GM18907 (cell line): ENCODE data around the gene DRC1.

Source experiments
- ATAC-seq: cut with Tn5 transposase; IDR thresholded peaks from one replicate; pipeline ENCODE4 v1.9.1; 2021; ENCODE audit warnings: mild to moderate bottlenecking, moderate library complexity; ENCODE audit not compliant: unreplicated experiment

The DRC1 gene

GRCh38 chr2:26489213-26489850 is 87.6 kb downstream of the DRC1 start:
- no peak for ATAC-seq

- ATAC-seq, result no peak
These were observed 89.9 kb downstream of the DRC1 start for GRCh38 chr2:26491563-26492167.

GRCh38 chr2:26492749-26493515 is 91.2 kb downstream of the DRC1 start:
- ATAC-seq, result no peak

- no peak for ATAC-seq
These were observed 91.8 kb downstream of the DRC1 start for GRCh38 chr2:26493566-26493965.

GRCh38 chr2:26494199-26494598 is 92.5 kb downstream of the DRC1 start:
- ATAC-seq, result no peak

- ATAC-seq, result no peak
These were observed 93.2 kb downstream of the DRC1 start for GRCh38 chr2:26494891-26495290.

- ATAC-seq, result no peak
These were observed 94.1 kb downstream of the DRC1 start for GRCh38 chr2:26495705-26496297.

GRCh38 chr2:26500406-26500805 is 98.7 kb downstream of the DRC1 start:
- ATAC-seq, result no peak

GRCh38 chr2:26503231-26503880 is 101.6 kb downstream of the DRC1 start:
- ATAC-seq, result no peak

GRCh38 chr2:26504002-26504401 is 102.3 kb downstream of the DRC1 start:
- ATAC-seq, result no peak

- no peak for ATAC-seq
These were observed 104.6 kb downstream of the DRC1 start for GRCh38 chr2:26506279-26506678.
